MM.1S (cell line): ENCODE measurements around the gene XPO4.
"Not testable (repeated sequence)": the region's sequence is repeated elsewhere in the genome, so short reads cannot be mapped to it uniquely, and the experiment has no call there.

Experiments
- DNase-seq: peaks from one replicate; pipeline ENCODE4 v3.0.0-alpha.2; 2015
- H2AFZ ChIP-seq: fragments of 300-600 bp; sonication (generic); 2 replicates; pipeline ENCODE4 v1.6.0; 2016; ENCODE audit warnings: antibody characterized with exemption, low read length
- H3F3A ChIP-seq: fragments of 300-600 bp; sonication (generic); 2 replicates; pipeline ENCODE4 v1.6.1; 2016; ENCODE audit warnings: mild to moderate bottlenecking, antibody characterized with exemption, low read length, moderate library complexity, mixed read lengths; ENCODE audit not compliant: insufficient read depth
- H3K27ac ChIP-seq: fragments of 300-600 bp; sonication (generic); 2 replicates; pipeline ENCODE4 v1.5.1; 2016; ENCODE audit warnings: mild to moderate bottlenecking, low read length
- H3K27me3 ChIP-seq: fragments of 300-600 bp; sonication (generic); replicated peaks from 2 replicates; pipeline ENCODE4 v1.6.0; 2016; ENCODE audit warnings: low read length; ENCODE audit not compliant: insufficient read depth
- H3K36me3 ChIP-seq: fragments of 300-600 bp; sonication (generic); replicated peaks from 2 replicates; pipeline ENCODE4 v1.6.1; 2016; ENCODE audit warnings: mild to moderate bottlenecking, low read length, mixed read lengths; ENCODE audit not compliant: insufficient read depth
- H3K4me1 ChIP-seq: fragments of 300-600 bp; sonication (generic); 2 replicates; pipeline ENCODE4 v1.6.1; 2016; ENCODE audit warnings: low read length, mixed read lengths
- H3K4me2 ChIP-seq: fragments of 300-600 bp; sonication (generic); 2 replicates; pipeline ENCODE4 v1.6.0; 2016; ENCODE audit warnings: low read depth, low read length
- H3K4me3 ChIP-seq: fragments of 300-600 bp; sonication (generic); 2 replicates; pipeline ENCODE4 v1.5.1; 2016; ENCODE audit warnings: low read length, mixed read lengths
- H3K79me2 ChIP-seq: fragments of 300-600 bp; sonication (generic); 2 replicates; pipeline ENCODE4 v1.6.1; 2016; ENCODE audit warnings: mixed run types, low read length, mixed read lengths
- H3K9ac ChIP-seq: fragments of 300-600 bp; sonication (generic); 2 replicates; pipeline ENCODE4 v1.6.1; 2016; ENCODE audit warnings: low read length, mixed read lengths
- H3K9me2 ChIP-seq: fragments of 300-600 bp; sonication (generic); replicated peaks from 2 replicates; pipeline ENCODE4 v1.6.1; 2016; ENCODE audit warnings: mild to moderate bottlenecking, low read length, mixed read lengths; ENCODE audit not compliant: insufficient read depth
- H3K9me3 ChIP-seq: fragments of 300-600 bp; sonication (generic); replicated peaks from 2 replicates; pipeline ENCODE4 v1.6.1; 2016; ENCODE audit warnings: mild to moderate bottlenecking, low read length, mixed read lengths; ENCODE audit not compliant: insufficient read depth
- H4K20me1 ChIP-seq: fragments of 300-600 bp; sonication (generic); 2 replicates; pipeline ENCODE4 v1.6.1; 2016; ENCODE audit warnings: mild to moderate bottlenecking, low read length, moderate library complexity, mixed read lengths; ENCODE audit not compliant: insufficient read depth
- CTCF ChIP-seq: fragments of 300-600 bp; sonication (generic); IDR thresholded peaks from 2 replicates; pipeline ENCODE4 v1.5.1; 2016; ENCODE audit warnings: antibody characterized with exemption, low read length, mixed read lengths
- EZH2 ChIP-seq: fragments of 300-600 bp; sonication (generic); optimal IDR thresholded peaks from 2 replicates; pipeline ENCODE3; 2017; ENCODE audit warnings: low read depth, mild to moderate bottlenecking, antibody characterized with exemption, low read length, mixed read lengths
- EZH2phosphoT487 ChIP-seq: fragments of 300-600 bp; sonication (generic); IDR thresholded peaks from 2 replicates; pipeline ENCODE4 v1.6.1; 2018; ENCODE audit warnings: antibody characterized with exemption, low read length

XPO4 gene

GRCh38 chr13:20927596-20928257 lies 25.2 kb upstream of the XPO4 start:
- Histone ChIP-seq H3K79me2 (no peaks in the 10 kb centered on the region), H3K4me2 (no peak overlapping the region), H3K27ac (no peak overlapping the region), H4K20me1 (no peaks in the 10 kb centered on the region), H3K9me3 (no peaks in the 10 kb centered on the region), H3K4me1 (no peaks in the 10 kb centered on the region), H3K9ac (no peak overlapping the region), H3K9me2 (no peaks in the 10 kb centered on the region), H3K4me3 (no peak overlapping the region), H2AFZ (no peak overlapping the region), H3K36me3 (no peaks in the 10 kb centered on the region), H3F3A (no peaks in the 10 kb centered on the region), H3K27me3 (no peaks in the 10 kb centered on the region)
- DNase-seq: no peak
- no peak for TF ChIP-seq CTCF
- TF ChIP-seq EZH2: no peak

- not testable (repeated sequence) for DNase-seq, H4K20me1 ChIP-seq, H3K27ac ChIP-seq
Observed at GRCh38 chr13:20925395-20925790, 22.8 kb upstream of the XPO4 start.

GRCh38 chr13:20924758-20925394 lies 22.3 kb upstream of the XPO4 start:
- no peak overlapping the region for H3K4me3 ChIP-seq
- peak; percentile 58 for TF ChIP-seq CTCF
- no peak for TF ChIP-seq EZH2
- no peaks in the 10 kb centered on the region for H3K9me2 ChIP-seq
- no peak overlapping the region for H3K27ac ChIP-seq
- H3K4me2 ChIP-seq: no peak overlapping the region
- H3K36me3 ChIP-seq: no peaks in the 10 kb centered on the region
- H3K27me3 ChIP-seq: no peaks in the 10 kb centered on the region
- DNase-seq: peak; percentile 55
- no peaks in the 10 kb centered on the region for H3K79me2 ChIP-seq
- no peaks in the 10 kb centered on the region for H3K9me3 ChIP-seq
- H3F3A ChIP-seq: no peaks in the 10 kb centered on the region
- H3K9ac ChIP-seq: no peak overlapping the region
- H3K4me1 ChIP-seq: no peaks in the 10 kb centered on the region
- H2AFZ ChIP-seq: no peak overlapping the region
- no peaks in the 10 kb centered on the region for H4K20me1 ChIP-seq

More at GRCh38 chr13:20925395-20925790, 22.8 kb upstream of the XPO4 start:
- not testable (repeated sequence) for H3K4me1 ChIP-seq, H3K36me3 ChIP-seq, H3K79me2 ChIP-seq, H3K4me3 ChIP-seq, H3K9me2 ChIP-seq, H3K27me3 ChIP-seq, H3K9me3 ChIP-seq, H3F3A ChIP-seq, H2AFZ ChIP-seq, H3K4me2 ChIP-seq, H3K9ac ChIP-seq

GRCh38 chr13:20923272-20923671 lies 20.7 kb upstream of the XPO4 start:
- H3K4me1 ChIP-seq: no peaks in the 10 kb centered on the region
- no peak overlapping the region for H3K9ac ChIP-seq
- no peaks in the 10 kb centered on the region for H3K9me3 ChIP-seq
- no peaks in the 10 kb centered on the region for H4K20me1 ChIP-seq
- no peak overlapping the region for H2AFZ ChIP-seq
- no peak overlapping the region for H3K27ac ChIP-seq
- no peak for TF ChIP-seq EZH2phosphoT487
- TF ChIP-seq EZH2: no peak
- no peak for TF ChIP-seq CTCF
- H3K9me2 ChIP-seq: no peaks in the 10 kb centered on the region
- no peaks in the 10 kb centered on the region for H3K27me3 ChIP-seq
- H3K36me3 ChIP-seq: no peaks in the 10 kb centered on the region
- H3K4me2 ChIP-seq: no peak overlapping the region
- H3F3A ChIP-seq: no peaks in the 10 kb centered on the region
- no peak overlapping the region for H3K4me3 ChIP-seq
- no peak for DNase-seq
- no peaks in the 10 kb centered on the region for H3K79me2 ChIP-seq
